GM19455 (cell line): ENCODE measurements around the gene UBALD1.

Experiments
- ATAC-seq: cut with Tn5 transposase; IDR thresholded peaks from one replicate; pipeline ENCODE4 v1.9.1; 2021; ENCODE audit not compliant: unreplicated experiment

The UBALD1 gene

GRCh38 chr16:4646773-4647643, 32.3 kb upstream of the UBALD1 start:
- ATAC-seq = no peak

GRCh38 chr16:4641895-4642294, 27.2 kb upstream of the UBALD1 start:
- no peak for ATAC-seq

GRCh38 chr16:4641306-4641687, 26.6 kb upstream of the UBALD1 start:
- no peak for ATAC-seq

- no peak for ATAC-seq
Observed at GRCh38 chr16:4640572-4641305, 26.1 kb upstream of the UBALD1 start.

- ATAC-seq = no peak
Observed at GRCh38 chr16:4639899-4640509, 25.3 kb upstream of the UBALD1 start.

GRCh38 chr16:4637501-4638166, 22.9 kb upstream of the UBALD1 start:
- ATAC-seq = no peak

GRCh38 chr16:4636196-4636595, 21.5 kb upstream of the UBALD1 start:
- no peak for ATAC-seq

GRCh38 chr16:4634768-4635167, 20.1 kb upstream of the UBALD1 start:
- no peak for ATAC-seq

GRCh38 chr16:4633910-4634635, 19.4 kb upstream of the UBALD1 start:
- no peak for ATAC-seq

- no peak for ATAC-seq
Observed at GRCh38 chr16:4631444-4631843, 16.8 kb upstream of the UBALD1 start.

GRCh38 chr16:4628283-4628682, 13.6 kb upstream of the UBALD1 start:
- no peak for ATAC-seq

- ATAC-seq = no peak
Observed at GRCh38 chr16:4626396-4626795, 11.7 kb upstream of the UBALD1 start.

GRCh38 chr16:4625560-4626159, 11.0 kb upstream of the UBALD1 start:
- no peak for ATAC-seq

GRCh38 chr16:4624827-4625559, 10.3 kb upstream of the UBALD1 start:
- ATAC-seq = peak; percentile 69

- peak; percentile 63 for ATAC-seq
Observed at GRCh38 chr16:4624015-4624826, 9.5 kb upstream of the UBALD1 start, which contains the start of gene MGRN1. TSS of gene MGRN1 (plus strand) at chr16:4624826. CDS start at chr16:4624961, 135 bp downstream.

GRCh38 chr16:4623593-4623992, 8.9 kb upstream of the UBALD1 start:
- ATAC-seq = no peak

GRCh38 chr16:4618645-4619418, 4.1 kb upstream of the UBALD1 start:
- ATAC-seq = no peak

GRCh38 chr16:4617880-4618279, 3.2 kb upstream of the UBALD1 start:
- no peak for ATAC-seq
